ENCODE measurements around the gene MED13L. TPM values are rescaled to one million over a fixed set of nuclear protein-coding genes. Genes with fewer than 3 reads are reported as not detected.

MED13L gene
- total and polyA plus RNA-seq, 12 donors, result 9.4 to 76.5 (median 64.2) TPM

GRCh38 chr12:116015525-116015924, 262.0 kb downstream of the MED13L start:
- Histone ChIP-seq H3K36me3 (peaks cover 0 to 94% (median 12%) of the 10 kb centered on the region in 9 donors), H3K4me1 (peaks cover 0 to 39% (median 11%) of the 10 kb centered on the region in 9 donors), H3K9me3 (no peaks in the 10 kb centered on the region), H3K27me3 (no peaks in the 10 kb centered on the region), H3K4me3 (no peak overlapping the region), H3K27ac (no peak overlapping the region)
- no peak for DNase-seq
- TF ChIP-seq CTCF (IDR thresholded peaks at IDR 0.05), result peak; percentile 20 to 82 (median 60)
- intact Hi-C loops (cut with DNase I), result loop anchor here (2.0 to 10.0 kb wide), 11 partner anchors 117 to 689 kb away; no protein-coding TSS in a partner anchor
- 36 to 54% methylated on average over 1 of the region's 1 CpG for WGBS, 2 donors
- peak in 7 of 8 donors; percentile 47 to 88 (median 81) for ATAC-seq

- intact Hi-C loops (cut with DNase I), result loop anchor here in 7 of 10 donors (5.0 to 10.0 kb wide), 9 partner anchors 122 to 692 kb away; no protein-coding TSS in a partner anchor
- DNase-seq (no peak), ATAC-seq (no peak)
- 92 to 96% methylated on average over 3 of the region's 3 CpGs for WGBS, 2 donors
- H3K4me3 ChIP-seq, result no peak overlapping the region
- no peak for TF ChIP-seq CTCF (IDR thresholded peaks at IDR 0.05)
- H3K27me3 ChIP-seq, result no peaks in the 10 kb centered on the region
- peaks cover 0 to 98% (median 22%) of the 10 kb centered on the region in 9 donors for H3K36me3 ChIP-seq
- H3K9me3 ChIP-seq, result no peaks in the 10 kb centered on the region
- peaks cover 0 to 19% (median 5%) of the 10 kb centered on the region in 9 donors for H3K4me1 ChIP-seq
- H3K27ac ChIP-seq, result no peak overlapping the region
Observed at GRCh38 chr12:116012757-116013156, 264.7 kb downstream of the MED13L start.

GRCh38 chr12:116011217-116011616, 266.3 kb downstream of the MED13L start:
- no peak overlapping the region for H3K4me3 ChIP-seq
- H3K27ac ChIP-seq, result no peak overlapping the region
- peaks cover 0 to 98% (median 28%) of the 10 kb centered on the region in 9 donors for H3K36me3 ChIP-seq
- H3K9me3 ChIP-seq, result no peaks in the 10 kb centered on the region
- ATAC-seq, result no peak
- DNase-seq, result no peak
- H3K27me3 ChIP-seq, result no peaks in the 10 kb centered on the region
- H3K4me1 ChIP-seq, result peaks cover 0 to 9% (median 5%) of the 10 kb centered on the region in 9 donors
- TF ChIP-seq CTCF (IDR thresholded peaks at IDR 0.05), result no peak
- 96% methylated on average over 3 of the region's 3 CpGs for WGBS, 2 donors
- intact Hi-C loops (cut with DNase I), result loop anchor here in 7 of 10 donors (5.0 to 10.0 kb wide), 9 partner anchors 124 to 694 kb away; no protein-coding TSS in a partner anchor

- Histone ChIP-seq H3K27me3 (no peaks in the 10 kb centered on the region), H3K4me1 (peaks cover 0 to 4% (median 0%) of the 10 kb centered on the region in 9 donors), H3K27ac (no peak overlapping the region), H3K36me3 (peaks cover 0 to 100% (median 28%) of the 10 kb centered on the region in 9 donors), H3K9me3 (no peaks in the 10 kb centered on the region), H3K4me3 (no peak overlapping the region)
- 97% methylated on average over 3 of the region's 3 CpGs for WGBS, 2 donors
- intact Hi-C loops (cut with DNase I), result loop anchor here in 7 of 10 donors (5.0 to 10.0 kb wide), 9 partner anchors 124 to 694 kb away; no protein-coding TSS in a partner anchor
- DNase-seq, result no peak
- ATAC-seq, result no peak
- TF ChIP-seq CTCF (IDR thresholded peaks at IDR 0.05), result no peak
Observed at GRCh38 chr12:116010467-116010866, 267.0 kb downstream of the MED13L start.

Data from heart right ventricle (tissue), 16 donors.